Liver (tissue), 9 donors: Measurements from ENCODE around the gene NT5M. TPM values are rescaled to one million over a fixed set of nuclear protein-coding genes. Genes with fewer than 3 reads are reported as not detected.

Experiments
- DNase-seq: peaks from one replicate; pipeline ENCODE4 v3.0.0-alpha.2; 2017; ENCODE audit warnings: low spot score
- H3K27ac ChIP-seq, 2 donors: one replicate each; pipeline ENCODE4 v1.7.0; 2013; ENCODE audit warnings: inconsistent platforms in 2 of 2, low read length in 2 of 2, control low read depth in 1 of 2, low read depth in 1 of 2, mild to moderate bottlenecking in 1 of 2
- H3K27me3 ChIP-seq, 4 donors: one replicate each; pipeline versions ENCODE4 v1.6.1 to v1.7.0; 2013; ENCODE audit warnings: low read length in 3 of 4, inconsistent platforms in 1 of 4, mild to moderate bottlenecking in 1 of 4, moderate library complexity in 1 of 4; ENCODE audit not compliant: control insufficient read depth in 4 of 4, insufficient read depth in 4 of 4
- H3K36me3 ChIP-seq, 4 donors: one replicate each; pipeline versions ENCODE4 v1.6.1 to v1.7.0; 2013; ENCODE audit warnings: low read length in 3 of 4, mild to moderate bottlenecking in 3 of 4, low read depth in 1 of 4, moderate library complexity in 1 of 4; ENCODE audit not compliant: control insufficient read depth in 4 of 4, insufficient read depth in 3 of 4
- H3K4me1 ChIP-seq, 4 donors: one replicate each; pipeline versions ENCODE4 v1.6.1 to v1.7.0; 2013; ENCODE audit warnings: low read length in 3 of 4, mild to moderate bottlenecking in 3 of 4, moderate library complexity in 1 of 4; ENCODE audit not compliant: control insufficient read depth in 4 of 4, insufficient read depth in 4 of 4
- H3K4me3 ChIP-seq, 3 donors: one replicate each; pipeline versions ENCODE4 v1.6.1 to v1.7.0; 2013; ENCODE audit warnings: low read length in 3 of 3, control low read depth in 1 of 3, low read depth in 1 of 3, mild to moderate bottlenecking in 1 of 3
- H3K9ac ChIP-seq, 2 donors: one replicate each; pipeline ENCODE4 v1.7.0; 2013; ENCODE audit warnings: low read length in 2 of 2, mild to moderate bottlenecking in 2 of 2, moderate library complexity in 2 of 2, control low read depth in 1 of 2, low read depth in 1 of 2
- H3K9me3 ChIP-seq, 4 donors: one replicate each; pipeline versions ENCODE4 v1.6.1 to v1.7.0; 2013; ENCODE audit warnings: low read length in 3 of 4; ENCODE audit not compliant: control insufficient read depth in 4 of 4
- CTCF ChIP-seq: fragments of 150-350 bp; IDR thresholded peaks from 2 replicates; pipeline ENCODE4 v1.5.1; 2017; ENCODE audit warnings: improper control_type of control experiment, low read depth, low read length; ENCODE audit not compliant: missing input control
- EGR1 ChIP-seq, 2 donors: IDR thresholded peaks; 2 replicates each; pipeline ENCODE4 v1.6.1; 2016 to 2018; ENCODE audit warnings: antibody characterized with exemption in 2 of 2, low read depth in 2 of 2
- FOXA2 ChIP-seq: IDR thresholded peaks from 2 replicates; pipeline ENCODE4 v1.6.1; 2016; ENCODE audit warnings: antibody characterized with exemption
- GABPA ChIP-seq, 2 donors: IDR thresholded peaks in 1 of 2; conservative IDR thresholded peaks in 1 of 2; 2 replicates each; pipeline ENCODE4 v1.6.1; 2016; ENCODE audit warnings: antibody characterized with exemption in 2 of 2, mild to moderate bottlenecking in 1 of 2, moderate library complexity in 1 of 2
- HNF4A ChIP-seq, 2 donors: conservative IDR thresholded peaks; 2 replicates each; pipeline ENCODE4 v1.6.1; 2016; ENCODE audit warnings: antibody characterized with exemption in 2 of 2, mild to moderate bottlenecking in 2 of 2
- HNF4G ChIP-seq: IDR thresholded peaks from 2 replicates; pipeline ENCODE4 v1.6.1; 2016; ENCODE audit warnings: antibody characterized with exemption
- JUND ChIP-seq, 2 donors: IDR thresholded peaks; 2 replicates each; pipeline ENCODE4 v1.6.1; 2016; ENCODE audit warnings: antibody characterized with exemption in 2 of 2
- MAX ChIP-seq: IDR thresholded peaks from 2 replicates; pipeline ENCODE4 v1.6.1; 2016; ENCODE audit warnings: antibody characterized with exemption
- NR2F2 ChIP-seq: IDR thresholded peaks from 2 replicates; pipeline ENCODE4 v1.6.1; 2016; ENCODE audit warnings: antibody characterized with exemption
- REST ChIP-seq: IDR thresholded peaks from 2 replicates; pipeline ENCODE4 v1.6.1; 2016; ENCODE audit warnings: antibody characterized with exemption, mild to moderate bottlenecking
- SP1 ChIP-seq: IDR thresholded peaks from 2 replicates; pipeline ENCODE4 v1.6.1; 2018; ENCODE audit warnings: antibody characterized with exemption, mild to moderate bottlenecking
- TAF1 ChIP-seq: conservative IDR thresholded peaks from 2 replicates; pipeline ENCODE4 v1.6.1; 2016; ENCODE audit warnings: antibody characterized with exemption, mild to moderate bottlenecking
- YY1 ChIP-seq: IDR thresholded peaks from 2 replicates; pipeline ENCODE4 v1.6.1; 2016; ENCODE audit warnings: antibody characterized with exemption, mild to moderate bottlenecking
- ZBTB33 ChIP-seq: IDR thresholded peaks from 2 replicates; pipeline ENCODE4 v1.6.1; 2016; ENCODE audit warnings: antibody characterized with exemption
- WGBS: extraction: QIAGEN DNeasy Blood & Tissue Kit; methylation state at CpG from one replicate; pipeline ENCODE4 v1.1.7; 2013; 5-methylcytosine and 5-hydroxymethylcytosine counted together
- polyA plus RNA-seq, 2 donors: library from polyadenylated mRNA; stranded (reverse) in 1 of 2; unstranded in 1 of 2; fragments of 200-250 nt in 1 of 2; fragments of >200 nt in 1 of 2; fragmentation: Nextera tagmentation in 1 of 2; extraction: Ambion mirVana in 1 of 2; gene quantifications; one replicate each; pipeline versions ENCODE4 v1.2.1 to v1.2.3, GENCODE V29; 2013 to 2015
- total RNA-seq, 2 donors: library from RNA; depleted of rRNA; stranded (reverse); fragments of >200 nt; gene quantifications; one replicate each; pipeline ENCODE4 v1.2.3, GENCODE V29; 2014
- donor health status: healthy.
- donor health status: healthy.
- donor health status: healthy.
- donor health status: healthy.
- donor health status: healthy.

The NT5M gene
- total RNA-seq (1 to 10 TPM in 1 of 2 donors, under 1 TPM in 1; 0.42 to 7.9 TPM), polyA plus RNA-seq (under 1 TPM; 0.51 to 0.80 TPM)

- H3K27ac ChIP-seq = peak within 1 kb of the TSS in 1 of 2 donors; percentile 39
- H3K9ac ChIP-seq = peak within 1 kb of the TSS in 1 of 2 donors; percentile 2
- H3K36me3 ChIP-seq = no peaks in the 10 kb centered on the region
- DNase-seq = peak; percentile 83
- H3K4me3 ChIP-seq = peak within 1 kb of the TSS; percentile 33 to 85 (median 57)
- under 1% methylated on average over 107 of the region's 107 CpGs for WGBS
- peaks cover 0 to 13% (median 4%) of the 10 kb centered on the region in 4 donors for H3K4me1 ChIP-seq
- TF ChIP-seq CTCF = no peak
- no peak for TF ChIP-seq MAX
- no peak for TF ChIP-seq ZBTB33
- no peak for TF ChIP-seq EGR1 (IDR thresholded peaks at IDR 0.05; ENCODE audit: low read depth in 2 of 2)
- H3K9me3 ChIP-seq = no peaks in the 10 kb centered on the region
- H3K27me3 ChIP-seq = no peaks in the 10 kb centered on the region
Measured at GRCh38 chr17:17303010-17303846, at the start of gene NT5M. Gene NT5M (plus strand): TSS chr17:17303373. CDS start chr17:17303551, 178 bp downstream.

- no peaks in the 10 kb centered on the region for H3K27me3 ChIP-seq
- no peak overlapping the region for H3K27ac ChIP-seq
- peaks cover 4 to 7% (median 6%) of the 10 kb centered on the region in 4 donors for H3K4me1 ChIP-seq
- peaks cover 4 to 55% (median 34%) of the 10 kb centered on the region in 4 donors for H3K36me3 ChIP-seq
- no peak for TF ChIP-seq GABPA (IDR thresholded peaks at IDR 0.05 in 1 of 2, conservative IDR thresholded peaks at IDR 0.05 in 1 of 2)
- TF ChIP-seq HNF4G = no peak
- no peak for TF ChIP-seq JUND (IDR thresholded peaks at IDR 0.05)
- TF ChIP-seq NR2F2 = no peak
- no peak for TF ChIP-seq TAF1
- no peak for TF ChIP-seq HNF4A (conservative IDR thresholded peaks at IDR 0.05)
- no peaks in the 10 kb centered on the region for H3K9me3 ChIP-seq
- DNase-seq = no peak
- H3K4me3 ChIP-seq = no peak overlapping the region
- 94% methylated on average over 3 of the region's 3 CpGs for WGBS
- H3K9ac ChIP-seq = no peak overlapping the region
Measured at GRCh38 chr17:17253406-17253805, 49.8 kb upstream of the NT5M start.

- no peaks in the 10 kb centered on the region for H3K9me3 ChIP-seq
- 92% methylated on average over 3 of the region's 3 CpGs for WGBS
- no peak overlapping the region for H3K4me3 ChIP-seq
- DNase-seq = no peak
- TF ChIP-seq SP1 = no peak
- no peak for TF ChIP-seq YY1
- no peak for TF ChIP-seq REST
- TF ChIP-seq EGR1 (IDR thresholded peaks at IDR 0.05; ENCODE audit: low read depth in 2 of 2) = no peak
- TF ChIP-seq HNF4A (conservative IDR thresholded peaks at IDR 0.05) = no peak
- TF ChIP-seq FOXA2 = no peak
- TF ChIP-seq CTCF = no peak
- no peak for TF ChIP-seq HNF4G
- TF ChIP-seq TAF1 = no peak
- no peak for TF ChIP-seq NR2F2
- H3K36me3 ChIP-seq = peaks cover 7 to 55% (median 34%) of the 10 kb centered on the region in 4 donors
- H3K27ac ChIP-seq = no peak overlapping the region
- no peaks in the 10 kb centered on the region for H3K27me3 ChIP-seq
- peaks cover 4 to 7% (median 6%) of the 10 kb centered on the region in 4 donors for H3K4me1 ChIP-seq
- no peak overlapping the region for H3K9ac ChIP-seq
Measured at GRCh38 chr17:17254036-17254435, 49.1 kb upstream of the NT5M start.
